ENCODE measurements around the gene HSFX4. TPM values are rescaled to one million over a fixed set of nuclear protein-coding genes. Genes with fewer than 3 reads are reported as not detected.
"Not testable (repeated sequence)": the region's sequence is repeated elsewhere in the genome, so short reads cannot be mapped to it uniquely, and the experiment has no call there.

The HSFX4 gene
- total RNA-seq, 2 donors from 2014 or later: not detected

GRCh38 chrX:149908308-149908707 lies 21.1 kb upstream of the HSFX4 start:
- H3K27ac ChIP-seq: no peak overlapping the region
- H3K4me3 ChIP-seq: no peak overlapping the region
- no peaks in the 10 kb centered on the region for H3K9me3 ChIP-seq
- TF ChIP-seq, protein P1, sequence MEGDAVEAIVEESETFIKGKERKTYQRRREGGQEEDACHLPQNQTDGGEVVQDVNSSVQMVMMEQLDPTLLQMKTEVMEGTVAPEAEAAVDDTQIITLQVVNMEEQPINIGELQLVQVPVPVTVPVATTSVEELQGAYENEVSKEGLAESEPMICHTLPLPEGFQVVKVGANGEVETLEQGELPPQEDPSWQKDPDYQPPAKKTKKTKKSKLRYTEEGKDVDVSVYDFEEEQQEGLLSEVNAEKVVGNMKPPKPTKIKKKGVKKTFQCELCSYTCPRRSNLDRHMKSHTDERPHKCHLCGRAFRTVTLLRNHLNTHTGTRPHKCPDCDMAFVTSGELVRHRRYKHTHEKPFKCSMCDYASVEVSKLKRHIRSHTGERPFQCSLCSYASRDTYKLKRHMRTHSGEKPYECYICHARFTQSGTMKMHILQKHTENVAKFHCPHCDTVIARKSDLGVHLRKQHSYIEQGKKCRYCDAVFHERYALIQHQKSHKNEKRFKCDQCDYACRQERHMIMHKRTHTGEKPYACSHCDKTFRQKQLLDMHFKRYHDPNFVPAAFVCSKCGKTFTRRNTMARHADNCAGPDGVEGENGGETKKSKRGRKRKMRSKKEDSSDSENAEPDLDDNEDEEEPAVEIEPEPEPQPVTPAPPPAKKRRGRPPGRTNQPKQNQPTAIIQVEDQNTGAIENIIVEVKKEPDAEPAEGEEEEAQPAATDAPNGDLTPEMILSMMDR (IDR thresholded peaks at IDR 0.05): no peak
- TF ChIP-seq POLR2A (IDR thresholded peaks at IDR 0.05) (no peak), POLR2AphosphoS5 (IDR thresholded peaks at IDR 0.05) (no peak)
- H3K36me3 ChIP-seq: no peaks in the 10 kb centered on the region
- no peak for DNase-seq (ENCODE audit: low spot score)
- 92% methylated on average over 3 of the region's 3 CpGs for WGBS
- no peaks in the 10 kb centered on the region for H3K27me3 ChIP-seq (replicated peaks; ENCODE audit: insufficient read depth)
- intact Hi-C loops (cut with DNase I): no loop called here
- H3K4me1 ChIP-seq (replicated peaks): no peaks in the 10 kb centered on the region

DNA sequence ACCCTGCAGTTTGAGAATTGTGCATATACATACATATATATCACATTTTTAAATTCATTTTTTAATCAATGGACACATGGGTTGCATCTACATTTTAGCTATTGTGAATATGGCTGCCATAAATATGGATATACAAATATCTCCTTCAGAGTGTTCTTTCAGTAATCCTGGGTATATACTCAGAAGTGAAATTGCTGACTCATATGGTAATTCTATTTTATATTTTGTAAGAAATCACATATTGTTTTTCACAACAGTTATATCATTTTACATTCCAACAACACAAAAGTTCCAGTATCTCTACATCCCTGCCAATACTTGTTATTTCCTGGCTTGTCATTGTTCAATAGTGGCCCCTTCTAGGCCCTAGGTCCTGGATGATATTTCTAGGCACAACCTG lies 20.6 kb upstream of the HSFX4 start:
- no peak for TF ChIP-seq POLR2AphosphoS5 (IDR thresholded peaks at IDR 0.05)
- no peak overlapping the region for H3K27ac ChIP-seq
- no peaks in the 10 kb centered on the region for H3K36me3 ChIP-seq
- intact Hi-C loops (cut with DNase I): no loop called here
- H3K9me3 ChIP-seq: no peaks in the 10 kb centered on the region
- no peaks in the 10 kb centered on the region for H3K4me1 ChIP-seq (replicated peaks)
- H3K4me3 ChIP-seq: no peak overlapping the region
- DNase-seq (ENCODE audit: low spot score): no peak
- no peaks in the 10 kb centered on the region for H3K27me3 ChIP-seq (replicated peaks; ENCODE audit: insufficient read depth)

- WGBS: 95% methylated on average over 3 of the region's 4 CpGs
- intact Hi-C loops (cut with DNase I): no loop called here
- no peaks in the 10 kb centered on the region for H3K27me3 ChIP-seq (replicated peaks; ENCODE audit: insufficient read depth)
- H3K9me3 ChIP-seq: no peaks in the 10 kb centered on the region
- no peak overlapping the region for H3K27ac ChIP-seq
- H3K4me3 ChIP-seq: no peak overlapping the region
- H3K4me1 ChIP-seq (replicated peaks): no peaks in the 10 kb centered on the region
- DNase-seq (ENCODE audit: low spot score): no peak
- TF ChIP-seq POLR2A (IDR thresholded peaks at IDR 0.05): no peak
- H3K36me3 ChIP-seq: no peaks in the 10 kb centered on the region
Observed at GRCh38 chrX:149909324-149910177, 19.8 kb upstream of the HSFX4 start.

DNA sequence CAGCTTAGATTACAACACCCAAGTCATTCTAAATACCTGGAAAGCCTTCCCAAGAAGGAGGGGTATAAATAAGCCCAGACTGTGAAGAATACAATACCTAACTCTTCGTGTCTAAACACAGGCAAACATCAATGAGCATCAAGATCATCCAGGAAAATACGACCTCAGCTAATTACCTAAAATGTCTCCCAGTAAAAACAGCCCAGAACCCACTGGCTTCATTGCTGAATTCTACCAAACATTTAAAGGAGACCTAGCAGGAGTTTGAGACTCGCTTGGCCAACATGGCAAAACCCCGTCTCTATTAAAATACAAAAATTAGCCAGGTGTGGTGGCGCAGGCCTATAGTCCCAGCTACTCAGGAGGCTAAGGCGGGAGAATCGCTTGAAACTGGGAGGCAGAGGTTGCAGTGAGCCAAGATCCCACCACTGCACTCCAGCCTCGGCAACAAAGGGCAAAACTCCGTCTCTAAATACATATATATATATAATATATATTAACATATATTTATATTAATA lies 19.1 kb upstream of the HSFX4 start:
- Histone ChIP-seq H3K9me3 (no peaks in the 10 kb centered on the region), H3K4me3 (no peak overlapping the region), H3K36me3 (no peaks in the 10 kb centered on the region), H3K27me3 (replicated peaks; ENCODE audit: insufficient read depth) (no peaks in the 10 kb centered on the region), H3K4me1 (replicated peaks) (no peaks in the 10 kb centered on the region), H3K27ac (no peak overlapping the region)
- no peak for TF ChIP-seq POLR2A (IDR thresholded peaks at IDR 0.05)
- TF ChIP-seq, protein P1 (IDR thresholded peaks at IDR 0.05): no peak
- no peak for TF ChIP-seq POLR2AphosphoS5 (IDR thresholded peaks at IDR 0.05)
- 95% methylated on average over 9 of the region's 9 CpGs for WGBS
- intact Hi-C loops (cut with DNase I): no loop called here
- no peak for DNase-seq (ENCODE audit: low spot score)

DNA sequence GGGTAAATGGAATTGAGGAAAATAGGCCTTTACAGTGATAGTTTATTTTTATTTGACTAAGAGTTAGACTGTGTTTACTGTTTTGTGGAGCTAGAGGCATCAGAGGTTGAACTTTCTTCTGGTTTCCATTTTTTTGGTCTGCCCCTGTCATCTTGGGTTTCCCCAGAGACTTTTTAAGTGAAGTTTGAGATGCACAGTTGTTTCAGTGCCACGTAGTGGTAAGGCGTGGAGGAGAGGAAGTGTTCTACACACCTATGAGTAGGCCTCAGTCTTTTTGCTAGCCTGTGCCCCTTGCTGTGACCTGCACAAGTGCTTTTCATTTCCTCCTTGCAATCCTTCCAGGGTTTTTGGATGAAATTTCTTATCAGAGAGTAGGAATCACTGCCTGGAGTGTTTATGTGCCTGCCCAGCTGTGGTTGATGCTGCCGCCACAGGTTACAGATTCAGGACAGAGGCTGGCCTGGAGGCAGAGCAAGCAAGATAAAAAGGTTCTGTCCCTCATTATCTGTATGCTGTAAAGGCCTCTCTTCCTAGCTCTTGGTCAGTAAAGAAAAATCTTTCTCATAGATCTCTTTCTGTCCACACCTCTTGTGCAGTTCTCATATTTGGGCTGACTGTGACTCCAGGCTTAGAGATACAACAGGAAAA lies 12.5 kb upstream of the HSFX4 start:
- Histone ChIP-seq H3K27me3 (replicated peaks; ENCODE audit: insufficient read depth) (no peaks in the 10 kb centered on the region), H3K36me3 (no peaks in the 10 kb centered on the region), H3K9me3 (no peaks in the 10 kb centered on the region), H3K27ac (no peak overlapping the region), H3K4me1 (replicated peaks) (no peaks in the 10 kb centered on the region), H3K4me3 (no peak overlapping the region)
- DNase-seq (ENCODE audit: low spot score): no peak
- 84% methylated on average over 3 of the region's 3 CpGs for WGBS
- intact Hi-C loops (cut with DNase I): no loop called here
- TF ChIP-seq, protein P1 (IDR thresholded peaks at IDR 0.05): no peak
- no peak for TF ChIP-seq POLR2AphosphoS5 (IDR thresholded peaks at IDR 0.05)
- no peak for TF ChIP-seq POLR2A (IDR thresholded peaks at IDR 0.05)

GRCh38 chrX:149923836-149924235 lies 5.5 kb upstream of the HSFX4 start:
- H3K4me3 ChIP-seq; H3K27me3 ChIP-seq (replicated peaks; ENCODE audit: insufficient read depth); H3K36me3 ChIP-seq; H3K9me3 ChIP-seq; DNase-seq (ENCODE audit: low spot score); H3K27ac ChIP-seq; H3K4me1 ChIP-seq (replicated peaks); intact Hi-C loops (cut with DNase I): not testable (repeated sequence)
- no CpG with 5 or more reads among the region's 4 CpGs for WGBS

DNA sequence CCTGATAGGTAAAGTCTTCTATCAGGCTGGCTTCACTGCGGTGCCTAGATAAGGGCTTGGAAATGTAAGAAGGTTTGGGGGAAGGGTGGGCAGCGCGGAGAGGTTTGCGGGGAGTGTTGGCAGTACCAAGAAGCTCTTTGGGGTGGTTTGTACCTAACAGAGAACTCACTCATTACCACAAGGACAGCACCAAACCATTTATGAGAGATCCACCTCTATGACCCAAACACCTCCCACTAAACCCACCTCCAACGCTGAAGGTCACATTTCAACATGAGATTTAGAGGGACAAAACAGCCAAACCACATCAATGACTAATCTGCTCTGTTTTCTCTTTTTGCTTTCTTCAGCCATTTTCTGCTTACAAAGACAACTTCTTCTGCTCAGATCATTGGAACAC lies 4.9 kb upstream of the HSFX4 start:
- H3K36me3 ChIP-seq; H3K27ac ChIP-seq; intact Hi-C loops (cut with DNase I); H3K27me3 ChIP-seq (replicated peaks; ENCODE audit: insufficient read depth); H3K4me3 ChIP-seq; H3K9me3 ChIP-seq; H3K4me1 ChIP-seq (replicated peaks); DNase-seq (ENCODE audit: low spot score): not testable (repeated sequence)
- no CpG with 5 or more reads among the region's 5 CpGs for WGBS

GRCh38 chrX:149927245-149927963 lies 2.0 kb upstream of the HSFX4 start:
- H3K4me1 ChIP-seq (replicated peaks); intact Hi-C loops (cut with DNase I); DNase-seq (ENCODE audit: low spot score); H3K27me3 ChIP-seq (replicated peaks; ENCODE audit: insufficient read depth); H3K27ac ChIP-seq; H3K36me3 ChIP-seq; H3K4me3 ChIP-seq; H3K9me3 ChIP-seq: not testable (repeated sequence)
- no CpG with 5 or more reads among the region's 8 CpGs for WGBS

DNA sequence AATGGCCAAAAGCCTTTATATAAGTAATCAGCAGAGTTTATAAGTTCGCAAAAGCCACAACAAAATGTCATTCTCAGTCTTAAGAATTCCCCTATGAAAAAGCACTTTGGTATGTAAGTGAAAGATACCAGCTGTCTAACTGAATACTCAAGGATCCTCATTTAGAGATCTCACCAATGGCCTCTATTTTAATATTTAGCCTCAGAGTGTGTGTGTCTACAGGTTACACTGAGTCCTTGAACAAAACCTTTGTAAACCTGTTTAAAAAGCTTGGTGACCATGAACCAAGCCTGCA lies 1.5 kb upstream of the HSFX4 start:
- intact Hi-C loops (cut with DNase I); H3K9me3 ChIP-seq; H3K4me1 ChIP-seq (replicated peaks); DNase-seq (ENCODE audit: low spot score); H3K27me3 ChIP-seq (replicated peaks; ENCODE audit: insufficient read depth); H3K36me3 ChIP-seq; H3K4me3 ChIP-seq; H3K27ac ChIP-seq: not testable (repeated sequence)
- no CpG with 5 or more reads among the region's 1 CpG for WGBS
